Neural progenitor cell (in vitro differentiated cells): ENCODE measurements around the gene GPR15LG. TPM values are rescaled to one million over a fixed set of nuclear protein-coding genes. Genes with fewer than 3 reads are reported as not detected.
"Not testable (repeated sequence)": the region's sequence is repeated elsewhere in the genome, so short reads cannot be mapped to it uniquely, and the experiment has no call there.

Experiments
- DNase-seq: peaks from one replicate; pipeline ENCODE4 v3.0.0-alpha.2; 2016; ENCODE audit warnings: low spot score
- H2AFZ ChIP-seq: fragments of 200-600 bp; sonication (generic); replicated peaks from 2 replicates; pipeline ENCODE4 v1.6.1; 2016; ENCODE audit warnings: antibody characterized with exemption
- H3F3A ChIP-seq: fragments of 200-600 bp; sonication (generic); 2 replicates; pipeline ENCODE4 v1.6.1; 2016; ENCODE audit warnings: antibody characterized with exemption, low read depth
- H3K27ac ChIP-seq: fragments of 200-600 bp; sonication (generic); 2 replicates; pipeline ENCODE4 v1.5.1; 2016; ENCODE audit warnings: mild to moderate bottlenecking
- H3K27me3 ChIP-seq: fragments of 200-600 bp; sonication (generic); 2 replicates; pipeline ENCODE4 v1.6.1; 2016; ENCODE audit warnings: mild to moderate bottlenecking, moderate library complexity
- H3K36me3 ChIP-seq: fragments of 200-600 bp; sonication (generic); 2 replicates; pipeline ENCODE4 v1.5.1; 2016
- H3K4me1 ChIP-seq: fragments of 200-600 bp; sonication (generic); 2 replicates; pipeline ENCODE4 v1.6.1; 2016; ENCODE audit warnings: mixed run types
- H3K4me2 ChIP-seq: fragments of 200-600 bp; sonication (generic); 2 replicates; pipeline ENCODE4 v1.6.1; 2016
- H3K4me3 ChIP-seq: fragments of 200-600 bp; sonication (generic); 2 replicates; pipeline ENCODE4 v1.5.1; 2016
- H3K79me2 ChIP-seq: fragments of 200-600 bp; sonication (generic); 2 replicates; pipeline ENCODE4 v1.6.1; 2016; ENCODE audit warnings: low read depth
- H3K9ac ChIP-seq: fragments of 200-600 bp; sonication (generic); 2 replicates; pipeline ENCODE4 v1.6.1; 2016
- H3K9me3 ChIP-seq: fragments of 200-600 bp; sonication (generic); 2 replicates; pipeline ENCODE4 v1.5.1; 2016; ENCODE audit warnings: low read depth
- H4K20me1 ChIP-seq: fragments of 200-600 bp; sonication (generic); 2 replicates; pipeline ENCODE4 v1.6.1; 2016; ENCODE audit warnings: low read depth
- H3K27ac Mint-ChIP-seq: 3 replicates; pipeline ENCODE4 v1.8.0; 2021; ENCODE audit warnings: mixed read lengths
- H3K27me3 Mint-ChIP-seq: 2 replicates; pipeline ENCODE4 v1.8.0; 2022; ENCODE audit warnings: low read depth, mild to moderate bottlenecking, inconsistent platforms, moderate library complexity, mixed read lengths; ENCODE audit not compliant: insufficient read depth
- H3K36me3 Mint-ChIP-seq: 3 replicates; pipeline ENCODE4 v1.8.0; 2021; ENCODE audit warnings: mixed read lengths
- H3K4me1 Mint-ChIP-seq: 3 replicates; pipeline ENCODE4 v1.8.0; 2021; ENCODE audit warnings: mixed read lengths
- H3K4me3 Mint-ChIP-seq: 3 replicates; pipeline ENCODE4 v1.8.0; 2021; ENCODE audit warnings: mild to moderate bottlenecking, moderate library complexity, mixed read lengths
- H3K9me3 Mint-ChIP-seq: 3 replicates; pipeline ENCODE4 v1.8.0; 2020; ENCODE audit warnings: mixed read lengths
- CTCF ChIP-seq: fragments of 200-600 bp; sonication (generic); IDR thresholded peaks from 2 replicates; pipeline ENCODE4 v1.5.1; 2017; ENCODE audit warnings: antibody characterized with exemption, mild to moderate bottlenecking
- EZH2 ChIP-seq: fragments of 200-600 bp; sonication (generic); IDR thresholded peaks from 2 replicates; pipeline ENCODE4 v1.6.1; 2017; ENCODE audit warnings: antibody characterized with exemption, mild to moderate bottlenecking, moderate library complexity
- EZH2phosphoT487 ChIP-seq: fragments of 200-600 bp; sonication (generic); IDR thresholded peaks from 2 replicates; pipeline ENCODE4 v1.6.1; 2017; ENCODE audit warnings: antibody characterized with exemption
- total RNA-seq: library from RNA; depleted of rRNA; stranded (reverse); fragments of >200 nt; gene quantifications from 2 replicates; pipeline ENCODE4 v1.2.3, GENCODE V29; 2015; ENCODE audit warnings: low replicate concordance

The GPR15LG gene
- not detected in 2 replicates for total RNA-seq

DNA sequence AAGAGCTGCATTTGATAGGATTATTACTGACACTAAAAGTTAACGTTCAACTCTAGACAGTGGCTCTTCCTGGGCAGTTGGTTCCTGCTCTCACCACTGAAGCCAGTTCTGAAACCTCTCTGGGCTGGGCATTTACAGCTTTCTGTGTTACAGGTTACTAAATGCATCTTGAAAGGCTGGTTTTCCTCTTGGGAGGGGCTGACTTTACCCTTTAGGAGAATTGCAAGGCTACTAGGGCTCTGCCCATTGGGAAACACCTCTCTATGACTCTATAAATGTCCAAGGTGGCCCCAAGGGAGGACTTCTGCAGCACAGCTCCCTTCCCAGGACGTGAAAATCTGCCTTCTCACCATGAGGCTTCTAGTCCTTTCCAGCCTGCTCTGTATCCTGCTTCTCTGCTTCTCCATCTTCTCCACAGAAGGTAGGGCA, at the start of gene GPR15LG:
Gene GPR15LG, plus strand, starts transcription at position 301 of the 429 bp plus-strand sequence. Its CDS starts 51 bp downstream, at position 352.
- H3K4me2 ChIP-seq, result no peak within 1 kb of the TSS
- peaks cover 6% of the 10 kb centered on the region for H3K4me1 Mint-ChIP-seq
- no peaks in the 10 kb centered on the region for H4K20me1 ChIP-seq
- no peak within 1 kb of the TSS for H3K9ac ChIP-seq
- TF ChIP-seq CTCF (no peak), EZH2 (no peak), EZH2phosphoT487 (no peak)
- no peaks in the 10 kb centered on the region for H3K79me2 ChIP-seq
- no peaks in the 10 kb centered on the region for H3K4me1 ChIP-seq
- H3K4me3 ChIP-seq, result no peak within 1 kb of the TSS
- H2AFZ ChIP-seq, result no peak within 1 kb of the TSS
- H3K27me3 Mint-ChIP-seq, result peaks cover 2% of the 10 kb centered on the region
- H3K36me3 ChIP-seq, result no peaks in the 10 kb centered on the region
- no peaks in the 10 kb centered on the region for H3K9me3 Mint-ChIP-seq
- H3K27ac ChIP-seq, result no peak within 1 kb of the TSS
- H3K9me3 ChIP-seq, result no peaks in the 10 kb centered on the region
- no peaks in the 10 kb centered on the region for H3K36me3 Mint-ChIP-seq
- no peaks in the 10 kb centered on the region for H3K27me3 ChIP-seq
- peak within 1 kb of the TSS; percentile 63 for H3K27ac Mint-ChIP-seq
- H3F3A ChIP-seq, result no peaks in the 10 kb centered on the region
- no peak for DNase-seq
- H3K4me3 Mint-ChIP-seq, result no peak within 1 kb of the TSS

- peak; percentile 34 for TF ChIP-seq CTCF
- H3K4me3 Mint-ChIP-seq, H3K4me1 Mint-ChIP-seq, H3K4me1 ChIP-seq, H3F3A ChIP-seq, H3K27me3 Mint-ChIP-seq, H3K27ac ChIP-seq, H3K27me3 ChIP-seq, H3K4me2 ChIP-seq, H3K36me3 Mint-ChIP-seq, H3K4me3 ChIP-seq, H3K9me3 ChIP-seq, H4K20me1 ChIP-seq, H3K9me3 Mint-ChIP-seq, H3K36me3 ChIP-seq, H3K79me2 ChIP-seq, H3K27ac Mint-ChIP-seq, H3K9ac ChIP-seq, H2AFZ ChIP-seq: not testable (repeated sequence)
- DNase-seq, result peak; percentile 12
Measured at GRCh38 chr10:84125910-84126784, 47.5 kb upstream of the GPR15LG start.

DNA sequence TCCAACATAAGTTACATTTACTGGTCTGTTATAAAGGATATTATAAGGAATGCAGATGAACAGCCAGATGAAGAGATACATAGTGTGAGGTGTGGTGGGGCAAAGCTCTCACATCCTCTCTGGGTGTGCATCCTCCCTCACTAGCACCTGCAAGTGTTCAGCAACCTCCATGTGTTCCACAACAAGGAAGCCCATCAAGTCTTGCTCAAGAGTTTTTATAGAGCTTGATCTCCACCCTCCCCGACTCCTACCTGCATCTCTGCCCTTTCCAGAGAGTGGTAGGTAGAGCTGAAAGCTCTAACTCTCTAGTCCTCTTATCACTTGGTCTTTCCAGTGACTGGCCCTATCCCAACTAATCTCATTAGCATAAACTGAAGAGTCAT, 46.8 kb upstream of the GPR15LG start:
- Histone ChIP-seq H3F3A (no peaks in the 10 kb centered on the region), H3K9me3 (no peaks in the 10 kb centered on the region), H3K27me3 (no peaks in the 10 kb centered on the region), H3K36me3 (no peaks in the 10 kb centered on the region), H3K27ac (no peak overlapping the region), H3K9ac (no peak overlapping the region), H2AFZ (no peak overlapping the region), H3K4me1 (no peaks in the 10 kb centered on the region), H3K79me2 (no peaks in the 10 kb centered on the region), H3K4me3 (no peak overlapping the region), H4K20me1 (no peaks in the 10 kb centered on the region), H3K4me2 (no peak overlapping the region)
- no peak overlapping the region for H3K4me3 Mint-ChIP-seq
- no peak for DNase-seq
- no peak overlapping the region for H3K27ac Mint-ChIP-seq
- no peaks in the 10 kb centered on the region for H3K4me1 Mint-ChIP-seq
- no peak for TF ChIP-seq EZH2phosphoT487
- TF ChIP-seq CTCF, result no peak
- no peak for TF ChIP-seq EZH2
- H3K9me3 Mint-ChIP-seq, result peaks cover 5% of the 10 kb centered on the region
- no peaks in the 10 kb centered on the region for H3K36me3 Mint-ChIP-seq
- peaks cover 5% of the 10 kb centered on the region for H3K27me3 Mint-ChIP-seq
